ENCODE data around the gene PLEKHN1. TPM values are rescaled to one million over a fixed set of nuclear protein-coding genes. Genes with fewer than 3 reads are reported as not detected.
"Not testable (repeated sequence)": the region's sequence is repeated elsewhere in the genome, so short reads cannot be mapped to it uniquely, and the experiment has no call there.

The PLEKHN1 gene
- total and polyA plus RNA-seq, 4 donors, result 0.26 TPM; not detected in 3

GRCh38 chr1:942411-942821 is 23.9 kb upstream of the PLEKHN1 start:
- Histone ChIP-seq H3K27ac (ENCODE audit: low read depth, low read length) (no peak overlapping the region), H3K36me3 (ENCODE audit: control insufficient read depth, insufficient read depth, low read length) (peaks cover 57% of the 10 kb centered on the region), H3K4me3 (ENCODE audit: low read depth, low read length) (no peak overlapping the region), H3K4me1 (ENCODE audit: control insufficient read depth, insufficient read depth, low read length) (peaks cover 62% of the 10 kb centered on the region), H3K27me3 (ENCODE audit: control insufficient read depth, insufficient read depth, low read length) (peaks cover 41% of the 10 kb centered on the region), H3K9me3 (ENCODE audit: control insufficient read depth, insufficient read depth, low read length) (no peaks in the 10 kb centered on the region)
- DNase-seq (ENCODE audit: low read depth in 4 of 6, low spot score in 6 of 6), result no peak
- WGBS (ENCODE audit: insufficient coverage), result under 1% methylated on average over 48 of the region's 48 CpGs

GRCh38 chr1:942864-943533 is 23.3 kb upstream of the PLEKHN1 start:
- no peak overlapping the region for H3K4me3 ChIP-seq (ENCODE audit: low read depth, low read length)
- 6% methylated on average over 15 of the region's 27 CpGs for WGBS (ENCODE audit: insufficient coverage)
- peaks cover 62% of the 10 kb centered on the region for H3K4me1 ChIP-seq (ENCODE audit: control insufficient read depth, insufficient read depth, low read length)
- peaks cover 63% of the 10 kb centered on the region for H3K36me3 ChIP-seq (ENCODE audit: control insufficient read depth, insufficient read depth, low read length)
- DNase-seq (ENCODE audit: low read depth in 4 of 6, low spot score in 6 of 6), result no peak
- H3K27ac ChIP-seq (ENCODE audit: low read depth, low read length), result no peak overlapping the region
- no peaks in the 10 kb centered on the region for H3K9me3 ChIP-seq (ENCODE audit: control insufficient read depth, insufficient read depth, low read length)
- peaks cover 41% of the 10 kb centered on the region for H3K27me3 ChIP-seq (ENCODE audit: control insufficient read depth, insufficient read depth, low read length)

- Histone ChIP-seq H3K4me1 (ENCODE audit: control insufficient read depth, insufficient read depth, low read length) (peaks cover 58% of the 10 kb centered on the region), H3K27ac (ENCODE audit: low read depth, low read length) (peak overlapping the region; percentile 40), H3K27me3 (ENCODE audit: control insufficient read depth, insufficient read depth, low read length) (peaks cover 37% of the 10 kb centered on the region), H3K36me3 (ENCODE audit: control insufficient read depth, insufficient read depth, low read length) (peaks cover 66% of the 10 kb centered on the region), H3K9me3 (ENCODE audit: control insufficient read depth, insufficient read depth, low read length) (no peaks in the 10 kb centered on the region), H3K4me3 (ENCODE audit: low read depth, low read length) (no peak overlapping the region)
- WGBS (ENCODE audit: insufficient coverage), result 78% methylated on average over 22 of the region's 27 CpGs
- DNase-seq (ENCODE audit: low read depth in 4 of 6, low spot score in 6 of 6), result no peak
These were observed 22.5 kb upstream of the PLEKHN1 start for GRCh38 chr1:943545-944340.

- peak in 1 of 6 donors; percentile 54 for DNase-seq (ENCODE audit: low read depth in 4 of 6, low spot score in 6 of 6)
- 44% methylated on average over 25 of the region's 28 CpGs for WGBS (ENCODE audit: insufficient coverage)
- H3K27ac ChIP-seq (ENCODE audit: low read depth, low read length), result peak overlapping the region; percentile 40
- no peaks in the 10 kb centered on the region for H3K9me3 ChIP-seq (ENCODE audit: control insufficient read depth, insufficient read depth, low read length)
- H3K4me3 ChIP-seq (ENCODE audit: low read depth, low read length), result no peak overlapping the region
- H3K36me3 ChIP-seq (ENCODE audit: control insufficient read depth, insufficient read depth, low read length), result peaks cover 70% of the 10 kb centered on the region
- H3K4me1 ChIP-seq (ENCODE audit: control insufficient read depth, insufficient read depth, low read length), result peaks cover 49% of the 10 kb centered on the region
- H3K27me3 ChIP-seq (ENCODE audit: control insufficient read depth, insufficient read depth, low read length), result peaks cover 29% of the 10 kb centered on the region
These were observed 21.6 kb upstream of the PLEKHN1 start for GRCh38 chr1:944341-945325.

DNA sequence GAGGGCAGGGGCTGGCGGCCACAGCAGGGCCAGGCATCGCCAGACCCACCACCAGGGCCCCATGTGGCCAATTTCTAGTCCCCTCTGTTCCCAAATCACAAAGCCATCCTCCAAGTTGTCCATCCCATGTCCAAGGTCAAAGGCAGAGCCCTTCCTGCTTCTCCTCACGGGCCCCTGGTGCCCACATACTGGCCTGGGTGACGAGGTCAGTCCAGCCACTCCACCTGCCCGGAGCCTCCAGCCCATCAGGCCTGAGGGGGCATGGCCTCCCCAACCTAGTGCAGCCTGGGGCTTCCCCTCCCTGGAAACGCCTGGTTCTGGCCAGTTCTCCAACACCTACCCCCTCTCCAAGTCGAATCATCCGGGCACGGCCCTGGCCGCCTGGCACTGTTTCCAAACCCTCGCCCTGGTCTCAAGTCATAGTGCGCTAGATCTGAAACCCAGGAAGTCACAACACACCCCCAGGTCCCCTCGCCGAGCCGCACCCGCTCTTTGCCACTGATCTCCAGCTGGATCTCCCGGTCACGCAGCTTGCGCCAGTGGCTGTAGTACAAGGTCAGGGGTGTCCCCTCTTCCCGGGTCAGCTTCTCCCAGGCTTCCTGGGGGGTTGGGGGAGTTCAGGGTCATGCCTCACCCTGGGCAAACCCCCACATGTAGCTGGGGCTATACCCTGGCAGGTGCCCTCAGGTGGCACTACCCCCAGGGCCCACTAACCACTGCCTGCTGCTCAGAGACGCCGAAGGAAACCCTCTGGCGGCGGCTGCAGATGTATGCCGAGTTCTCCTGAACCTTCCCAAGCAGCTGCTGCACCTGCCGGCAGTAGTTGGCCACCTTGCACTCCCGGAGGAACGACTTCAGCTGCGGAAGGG is 20.4 kb upstream of the PLEKHN1 start:
- no peaks in the 10 kb centered on the region for H3K9me3 ChIP-seq (ENCODE audit: control insufficient read depth, insufficient read depth, low read length)
- peaks cover 38% of the 10 kb centered on the region for H3K4me1 ChIP-seq (ENCODE audit: control insufficient read depth, insufficient read depth, low read length)
- no peak overlapping the region for H3K4me3 ChIP-seq (ENCODE audit: low read depth, low read length)
- H3K27ac ChIP-seq (ENCODE audit: low read depth, low read length), result no peak overlapping the region
- DNase-seq (ENCODE audit: low read depth in 4 of 6, low spot score in 6 of 6), result no peak
- WGBS (ENCODE audit: insufficient coverage), result 93% methylated on average over 23 of the region's 29 CpGs
- peaks cover 19% of the 10 kb centered on the region for H3K27me3 ChIP-seq (ENCODE audit: control insufficient read depth, insufficient read depth, low read length)
- peaks cover 81% of the 10 kb centered on the region for H3K36me3 ChIP-seq (ENCODE audit: control insufficient read depth, insufficient read depth, low read length)

GRCh38 chr1:946811-947210 is 19.5 kb upstream of the PLEKHN1 start:
- 98% methylated on average over 9 of the region's 13 CpGs for WGBS (ENCODE audit: insufficient coverage)
- H3K27me3 ChIP-seq (ENCODE audit: control insufficient read depth, insufficient read depth, low read length), result peaks cover 12% of the 10 kb centered on the region
- not testable (repeated sequence) for H3K4me3 ChIP-seq (ENCODE audit: low read depth, low read length); DNase-seq (ENCODE audit: low read depth in 4 of 6, low spot score in 6 of 6); H3K27ac ChIP-seq (ENCODE audit: low read depth, low read length); H3K9me3 ChIP-seq (ENCODE audit: control insufficient read depth, insufficient read depth, low read length)
- peaks cover 90% of the 10 kb centered on the region for H3K36me3 ChIP-seq (ENCODE audit: control insufficient read depth, insufficient read depth, low read length)
- peaks cover 30% of the 10 kb centered on the region for H3K4me1 ChIP-seq (ENCODE audit: control insufficient read depth, insufficient read depth, low read length)

DNA sequence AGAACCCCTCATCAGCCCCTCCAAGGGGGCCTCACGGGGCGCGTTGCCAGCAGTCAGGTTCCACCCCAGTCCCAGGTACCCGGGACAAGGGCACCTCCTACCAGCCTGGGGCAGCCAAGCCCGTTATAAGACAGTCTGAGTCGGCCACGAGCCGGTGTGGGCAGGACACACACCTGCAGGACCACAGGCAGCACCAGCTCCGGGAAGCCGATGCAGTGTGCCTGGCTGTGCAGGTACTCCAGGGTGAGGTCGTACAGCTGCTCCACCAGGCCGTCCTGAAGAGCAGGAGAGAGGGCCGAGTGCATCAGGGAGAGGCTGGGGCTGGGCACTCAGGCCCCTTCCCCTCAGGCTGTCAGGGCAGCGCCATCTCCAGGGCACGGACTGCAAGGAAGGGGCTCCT is 18.3 kb upstream of the PLEKHN1 start:
- Histone ChIP-seq H3K27ac (ENCODE audit: low read depth, low read length) (no peak overlapping the region), H3K36me3 (ENCODE audit: control insufficient read depth, insufficient read depth, low read length) (peaks cover 98% of the 10 kb centered on the region), H3K27me3 (ENCODE audit: control insufficient read depth, insufficient read depth, low read length) (peaks cover 5% of the 10 kb centered on the region), H3K4me1 (ENCODE audit: control insufficient read depth, insufficient read depth, low read length) (peaks cover 23% of the 10 kb centered on the region), H3K9me3 (ENCODE audit: control insufficient read depth, insufficient read depth, low read length) (no peaks in the 10 kb centered on the region), H3K4me3 (ENCODE audit: low read depth, low read length) (no peak overlapping the region)
- DNase-seq (ENCODE audit: low read depth in 4 of 6, low spot score in 6 of 6), result no peak
- 89% methylated on average over 15 of the region's 15 CpGs for WGBS (ENCODE audit: insufficient coverage)

- Histone ChIP-seq H3K27me3 (ENCODE audit: control insufficient read depth, insufficient read depth, low read length) (no peaks in the 10 kb centered on the region), H3K4me1 (ENCODE audit: control insufficient read depth, insufficient read depth, low read length) (no peaks in the 10 kb centered on the region), H3K27ac (ENCODE audit: low read depth, low read length) (no peak overlapping the region), H3K4me3 (ENCODE audit: low read depth, low read length) (no peak overlapping the region), H3K9me3 (ENCODE audit: control insufficient read depth, insufficient read depth, low read length) (no peaks in the 10 kb centered on the region), H3K36me3 (ENCODE audit: control insufficient read depth, insufficient read depth, low read length) (peaks cover 100% of the 10 kb centered on the region)
- WGBS (ENCODE audit: insufficient coverage), result 98% methylated on average over 9 of the region's 9 CpGs
- no peak for DNase-seq (ENCODE audit: low read depth in 4 of 6, low spot score in 6 of 6)
These were observed 16.0 kb upstream of the PLEKHN1 start for GRCh38 chr1:950268-950667.
